NT2/D1 (cell line): ENCODE measurements around the gene TMEM238.

Experiments used
- SUZ12 ChIP-seq: IDR thresholded peaks from 2 replicates; pipeline ENCODE4 v1.6.1; 2011; ENCODE audit not compliant: insufficient read length, insufficient read depth; ENCODE audit errors: extremely low read depth
- YY1 ChIP-seq: IDR thresholded peaks from 2 replicates; pipeline ENCODE4 v1.6.1; 2011; ENCODE audit not compliant: insufficient read length, insufficient read depth
- ZNF274 ChIP-seq: IDR thresholded peaks from 2 replicates; pipeline ENCODE4 v1.6.1; 2011; ENCODE audit warnings: mild to moderate bottlenecking, low read depth, low read length

- no peak for TF ChIP-seq YY1
- no peak for TF ChIP-seq ZNF274
- TF ChIP-seq SUZ12: no peak
Measured at GRCh38 chr19:55410168-55410567, 26.1 kb upstream of the TMEM238 start.
